HepG2 (cell line): ENCODE results near the gene POC1A. TPM values are rescaled to one million over a fixed set of nuclear protein-coding genes. Genes with fewer than 3 reads are reported as not detected.

Source experiments
- FOXK1 ChIP-seq: sonication (generic); formaldehyde crosslinking; IDR thresholded peaks from 2 replicates; pipeline ENCODE4 v1.4.0; 2020; ENCODE audit warnings: low read depth, missing genetic modification reagents, borderline replicate concordance
- KLF6 ChIP-seq: IDR thresholded peaks from 2 replicates; pipeline ENCODE4 v1.8.0; 2016; ENCODE audit warnings: missing biosample characterization, missing genetic modification reagents
- MAZ ChIP-seq, 2 experiments: sonication (generic) in 1 of 2; formaldehyde crosslinking in 1 of 2; IDR thresholded peaks; 2 replicates each; pipeline versions ENCODE4 v1.5.0 to v1.6.1; 2012 to 2020; ENCODE audit warnings: low read depth in 2 of 2, mild to moderate bottlenecking in 2 of 2, borderline replicate concordance in 1 of 2, improper control_type of control experiment in 1 of 2, low read length in 1 of 2, missing genetic modification reagents in 1 of 2, moderate library complexity in 1 of 2
- NR2F1 ChIP-seq, 2 experiments: fragments of 450-650 bp in 1 of 2; formaldehyde crosslinking in 1 of 2; IDR thresholded peaks; 2 replicates each; pipeline versions ENCODE4 v1.5.0 to v1.6.1; 2016 to 2020; ENCODE audit warnings: mild to moderate bottlenecking in 1 of 2, missing compliant biosample characterization in 1 of 2, missing genetic modification reagents in 1 of 2, moderate library complexity in 1 of 2
- NR2F2 ChIP-seq: IDR thresholded peaks from 2 replicates; pipeline ENCODE4 v1.6.1; 2012; ENCODE audit warnings: low read depth, inconsistent platforms, borderline replicate concordance
- ONECUT2 ChIP-seq: sonication (generic); formaldehyde crosslinking; IDR thresholded peaks from 2 replicates; pipeline ENCODE4 v1.4.0; 2020; ENCODE audit warnings: missing genetic modification reagents
- PRDM4 ChIP-seq: sonication (generic); formaldehyde crosslinking; IDR thresholded peaks from 2 replicates; pipeline ENCODE4 v1.9.0; 2021; ENCODE audit warnings: missing genetic modification reagents, borderline replicate concordance
- SP5 ChIP-seq: IDR thresholded peaks from 2 replicates; pipeline ENCODE4 v1.6.1; 2016; ENCODE audit warnings: low read depth, borderline replicate concordance
- SUZ12 ChIP-seq: fragments of 150-350 bp; IDR thresholded peaks from 2 replicates; pipeline ENCODE4 v1.6.1; 2014; ENCODE audit warnings: low read depth, low read length
- ZBTB26 ChIP-seq: IDR thresholded peaks from 2 replicates; pipeline ENCODE4 v1.6.1; 2016; ENCODE audit warnings: missing compliant biosample characterization, missing genetic modification reagents, borderline replicate concordance
- ZBTB7A ChIP-seq: sonication (generic); formaldehyde crosslinking; IDR thresholded peaks from 2 replicates; pipeline ENCODE4 v1.8.0; 2022; ENCODE audit warnings: mild to moderate bottlenecking, missing genetic modification reagents
- ZMYM2 ChIP-seq: sonication (generic); formaldehyde crosslinking; IDR thresholded peaks from 2 replicates; pipeline ENCODE4 v1.8.0; 2022; ENCODE audit warnings: mild to moderate bottlenecking, missing genetic modification reagents
- ZNF367 ChIP-seq: sonication (generic); formaldehyde crosslinking; IDR thresholded peaks from 2 replicates; pipeline ENCODE4 v1.4.0; 2020; ENCODE audit warnings: missing genetic modification reagents, borderline replicate concordance
- ZNF720 ChIP-seq: sonication (generic); formaldehyde crosslinking; IDR thresholded peaks from 2 replicates; pipeline ENCODE4 v1.4.0; 2020; ENCODE audit warnings: missing genetic modification reagents
- polyA plus RNA-seq, 8 experiments: library from polyadenylated mRNA; depleted of rRNA in 3 of 8; stranded (reverse) in 7 of 8; unstranded in 1 of 8; fragments of >200 nt; fragmentation: Illumina TruSeq in 4 of 8; extraction: Trizol in 4 of 8; gene quantifications; 2 replicates each; pipeline versions ENCODE4 v1.2.1 to v1.2.3, GENCODE V29; 2011 to 2016; ENCODE audit warnings: low read depth in 4 of 8, missing spikeins in 1 of 8, mixed read lengths in 1 of 8; ENCODE audit not compliant: insufficient read depth in 1 of 8
- total RNA-seq, 5 experiments: library from RNA; depleted of rRNA; stranded (reverse); fragments of >200 nt; fragmentation: Illumina TruSeq; extraction: Trizol; gene quantifications; 2 replicates each; pipeline ENCODE4 v1.2.3, GENCODE V29; 2016; ENCODE audit warnings: low read depth in 1 of 5
- TF ChIP-seq, protein P1 (sequence below), 2 experiments: sonication (generic) in 1 of 2; formaldehyde crosslinking in 1 of 2; IDR thresholded peaks; 2 replicates each; pipeline versions ENCODE4 v1.6.1 to v1.9.0; 2014 to 2022; ENCODE audit warnings: antibody characterized with exemption in 1 of 2, borderline replicate concordance in 1 of 2, inconsistent platforms in 1 of 2, low read depth in 1 of 2, missing genetic modification reagents in 1 of 2

POC1A gene
- total and polyA plus RNA-seq, 2 of the 13 experiments (the other 11 are each of a cell fraction or from before 2014, with no cell fraction given): 14.6 to 20.0 TPM

DNA sequence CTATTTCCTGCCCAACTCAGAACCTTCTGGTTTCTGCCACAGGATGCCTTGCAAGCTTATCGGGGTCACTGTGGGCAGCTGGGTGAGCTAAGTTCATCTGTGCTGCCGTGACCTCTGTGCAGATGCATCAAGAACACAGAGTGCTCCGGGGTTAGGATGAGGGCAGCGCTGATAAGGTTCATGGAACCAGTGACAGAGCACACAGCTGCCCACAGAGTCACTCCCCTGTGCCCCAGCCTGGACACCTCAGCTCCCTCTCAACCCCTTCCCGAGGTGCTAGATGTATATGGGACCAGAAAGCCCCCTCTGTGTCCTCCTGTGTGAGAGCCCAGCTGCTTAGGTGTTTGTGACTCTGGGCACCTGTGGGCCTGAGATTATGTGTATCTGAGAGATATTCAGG lies 28.0 kb upstream of the POC1A start (continued):
- TF ChIP-seq MAZ (IDR thresholded peaks at IDR 0.05; ENCODE audit: borderline replicate concordance, low read depth, low read length): no peak
- no peak for TF ChIP-seq MAZ (CRISPR knock-in tag; IDR thresholded peaks at IDR 0.05; ENCODE audit: low read depth)
- TF ChIP-seq ZNF367 (CRISPR knock-in tag): no peak
- TF ChIP-seq ZMYM2 (CRISPR knock-in tag): no peak
- TF ChIP-seq, protein P1, sequence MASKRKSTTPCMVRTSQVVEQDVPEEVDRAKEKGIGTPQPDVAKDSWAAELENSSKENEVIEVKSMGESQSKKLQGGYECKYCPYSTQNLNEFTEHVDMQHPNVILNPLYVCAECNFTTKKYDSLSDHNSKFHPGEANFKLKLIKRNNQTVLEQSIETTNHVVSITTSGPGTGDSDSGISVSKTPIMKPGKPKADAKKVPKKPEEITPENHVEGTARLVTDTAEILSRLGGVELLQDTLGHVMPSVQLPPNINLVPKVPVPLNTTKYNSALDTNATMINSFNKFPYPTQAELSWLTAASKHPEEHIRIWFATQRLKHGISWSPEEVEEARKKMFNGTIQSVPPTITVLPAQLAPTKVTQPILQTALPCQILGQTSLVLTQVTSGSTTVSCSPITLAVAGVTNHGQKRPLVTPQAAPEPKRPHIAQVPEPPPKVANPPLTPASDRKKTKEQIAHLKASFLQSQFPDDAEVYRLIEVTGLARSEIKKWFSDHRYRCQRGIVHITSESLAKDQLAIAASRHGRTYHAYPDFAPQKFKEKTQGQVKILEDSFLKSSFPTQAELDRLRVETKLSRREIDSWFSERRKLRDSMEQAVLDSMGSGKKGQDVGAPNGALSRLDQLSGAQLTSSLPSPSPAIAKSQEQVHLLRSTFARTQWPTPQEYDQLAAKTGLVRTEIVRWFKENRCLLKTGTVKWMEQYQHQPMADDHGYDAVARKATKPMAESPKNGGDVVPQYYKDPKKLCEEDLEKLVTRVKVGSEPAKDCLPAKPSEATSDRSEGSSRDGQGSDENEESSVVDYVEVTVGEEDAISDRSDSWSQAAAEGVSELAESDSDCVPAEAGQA (IDR thresholded peaks at IDR 0.05; ENCODE audit: low read depth): no peak
- TF ChIP-seq, protein P1 (CRISPR knock-in tag; IDR thresholded peaks at IDR 0.05; ENCODE audit: borderline replicate concordance): no peak
- no peak for TF ChIP-seq KLF6 (CRISPR knock-in tag)
- no peak for TF ChIP-seq SP5 (CRISPR knock-in tag)
- TF ChIP-seq NR2F1 (CRISPR knock-in tag; IDR thresholded peaks at IDR 0.05): peak in 1 of 2 experiments; percentile 70; a peak in 1 of 4 replicates
- TF ChIP-seq ZNF720 (CRISPR knock-in tag): no peak
- TF ChIP-seq ZBTB26 (CRISPR knock-in tag): no peak
- TF ChIP-seq SUZ12: no peak
- TF ChIP-seq ZBTB7A (CRISPR knock-in tag): 0 out of 2 replicates have a peak, but pooled peaks have one; percentile 26
- TF ChIP-seq FOXK1: no peak
- TF ChIP-seq ONECUT2 (CRISPR knock-in tag): no peak
- TF ChIP-seq PRDM4: no peak
- peak; percentile 76; the same call in 1 of the 2 replicates for TF ChIP-seq NR2F2
